GM18951 (cell line): Measurements from ENCODE around the gene RAPGEF1.
"Not testable (repeated sequence)": the region's sequence is repeated elsewhere in the genome, so short reads cannot be mapped to it uniquely, and the experiment has no call there.

ENCODE experiments used
- POLR2A ChIP-seq: IDR thresholded peaks from 4 replicates; pipeline ENCODE4 v1.6.1; 2011; ENCODE audit warnings: mild to moderate bottlenecking; ENCODE audit not compliant: insufficient read length, insufficient read depth; ENCODE audit errors: extremely low read depth
- in situ Hi-C: fragments of 300-500 bp; cut with MboI; formaldehyde crosslinking; loops from one replicate; pipeline ENCODE4 v1.12.0; 2022; ENCODE audit warnings: low sequenced_read_pairs, mixed read lengths, inconsistent platforms; ENCODE audit not compliant: unreplicated experiment

Gene RAPGEF1

GRCh38 chr9:131714821-131715220, 25.1 kb downstream of the RAPGEF1 start:
- in situ Hi-C loops = no loop called here
- no peak for TF ChIP-seq POLR2A

- in situ Hi-C loops = no loop called here
- TF ChIP-seq POLR2A = no peak
These were observed 25.7 kb downstream of the RAPGEF1 start for GRCh38 chr9:131714161-131714646.

GRCh38 chr9:131713016-131713415, 26.9 kb downstream of the RAPGEF1 start:
- TF ChIP-seq POLR2A = no peak
- in situ Hi-C loops = no loop called here

- no peak for TF ChIP-seq POLR2A
- in situ Hi-C loops = no loop called here
These were observed 27.6 kb downstream of the RAPGEF1 start for GRCh38 chr9:131712151-131712716.

GRCh38 chr9:131709771-131710431, 30.0 kb downstream of the RAPGEF1 start:
- in situ Hi-C loops = no loop called here

GRCh38 chr9:131709010-131709770, 30.7 kb downstream of the RAPGEF1 start:
- in situ Hi-C loops = not testable (repeated sequence)

More at GRCh38 chr9:131709771-131710431, 30.0 kb downstream of the RAPGEF1 start:
- no peak for TF ChIP-seq POLR2A

GRCh38 chr9:131708226-131709002, 31.5 kb downstream of the RAPGEF1 start:
- no peak for TF ChIP-seq POLR2A
- in situ Hi-C loops = no loop called here

- TF ChIP-seq POLR2A = no peak
- in situ Hi-C loops = no loop called here
These were observed 32.1 kb downstream of the RAPGEF1 start for GRCh38 chr9:131707733-131708157.

GRCh38 chr9:131707050-131707449, 32.8 kb downstream of the RAPGEF1 start:
- in situ Hi-C loops = no loop called here
- no peak for TF ChIP-seq POLR2A

GRCh38 chr9:131706608-131706970, 33.3 kb downstream of the RAPGEF1 start:
- TF ChIP-seq POLR2A = no peak
- in situ Hi-C loops = no loop called here

- TF ChIP-seq POLR2A = no peak
- in situ Hi-C loops = no loop called here
These were observed 34.9 kb downstream of the RAPGEF1 start for GRCh38 chr9:131704988-131705387.

GRCh38 chr9:131704141-131704983, 35.5 kb downstream of the RAPGEF1 start:
- in situ Hi-C loops = no loop called here

More at GRCh38 chr9:131704141-131704983, 35.5 kb downstream of the RAPGEF1 start:
- TF ChIP-seq POLR2A = no peak
